Hepatocyte (in vitro differentiated cells): Measurements from ENCODE around the gene FCRL6.

Experiments used
- EZH2phosphoT487 ChIP-seq: fragments of 200-600 bp; sonication (generic); IDR thresholded peaks from one replicate; pipeline ENCODE4 v1.6.1; 2018; ENCODE audit warnings: antibody characterized with exemption, mild to moderate bottlenecking, low read depth, moderate library complexity; ENCODE audit not compliant: unreplicated experiment, severe bottlenecking
- TF ChIP-seq, protein P1 (sequence below): fragments of 200-600 bp; sonication (generic); IDR thresholded peaks from 2 replicates; pipeline ENCODE4 v1.5.1; 2016; ENCODE audit warnings: antibody characterized with exemption, mild to moderate bottlenecking; ENCODE audit not compliant: poor library complexity

DNA sequence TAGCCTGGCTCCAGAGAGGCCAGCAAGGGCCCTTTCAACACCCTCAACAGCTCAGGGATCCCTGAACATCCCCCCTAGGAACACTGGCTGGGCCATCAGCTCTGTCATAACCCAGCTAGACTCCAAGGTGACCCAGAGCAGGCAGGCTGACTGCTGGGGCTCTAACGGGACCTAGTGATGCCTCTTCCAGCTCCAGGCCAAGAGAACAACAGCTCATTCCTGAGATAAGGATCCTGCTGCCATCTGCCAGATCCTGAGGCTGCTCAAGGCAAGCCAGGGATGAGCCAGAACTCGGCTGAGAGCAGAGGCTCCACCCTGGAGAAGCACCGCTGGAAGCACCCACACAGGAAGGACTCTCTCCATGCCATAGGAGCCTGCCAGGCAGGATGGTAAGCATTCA, 58.3 kb downstream of the FCRL6 start:
- TF ChIP-seq, protein P1, sequence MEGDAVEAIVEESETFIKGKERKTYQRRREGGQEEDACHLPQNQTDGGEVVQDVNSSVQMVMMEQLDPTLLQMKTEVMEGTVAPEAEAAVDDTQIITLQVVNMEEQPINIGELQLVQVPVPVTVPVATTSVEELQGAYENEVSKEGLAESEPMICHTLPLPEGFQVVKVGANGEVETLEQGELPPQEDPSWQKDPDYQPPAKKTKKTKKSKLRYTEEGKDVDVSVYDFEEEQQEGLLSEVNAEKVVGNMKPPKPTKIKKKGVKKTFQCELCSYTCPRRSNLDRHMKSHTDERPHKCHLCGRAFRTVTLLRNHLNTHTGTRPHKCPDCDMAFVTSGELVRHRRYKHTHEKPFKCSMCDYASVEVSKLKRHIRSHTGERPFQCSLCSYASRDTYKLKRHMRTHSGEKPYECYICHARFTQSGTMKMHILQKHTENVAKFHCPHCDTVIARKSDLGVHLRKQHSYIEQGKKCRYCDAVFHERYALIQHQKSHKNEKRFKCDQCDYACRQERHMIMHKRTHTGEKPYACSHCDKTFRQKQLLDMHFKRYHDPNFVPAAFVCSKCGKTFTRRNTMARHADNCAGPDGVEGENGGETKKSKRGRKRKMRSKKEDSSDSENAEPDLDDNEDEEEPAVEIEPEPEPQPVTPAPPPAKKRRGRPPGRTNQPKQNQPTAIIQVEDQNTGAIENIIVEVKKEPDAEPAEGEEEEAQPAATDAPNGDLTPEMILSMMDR = no peak
- TF ChIP-seq EZH2phosphoT487 = no peak
